Measurements from ENCODE around the gene MOCS1.

MOCS1 gene

DNA sequence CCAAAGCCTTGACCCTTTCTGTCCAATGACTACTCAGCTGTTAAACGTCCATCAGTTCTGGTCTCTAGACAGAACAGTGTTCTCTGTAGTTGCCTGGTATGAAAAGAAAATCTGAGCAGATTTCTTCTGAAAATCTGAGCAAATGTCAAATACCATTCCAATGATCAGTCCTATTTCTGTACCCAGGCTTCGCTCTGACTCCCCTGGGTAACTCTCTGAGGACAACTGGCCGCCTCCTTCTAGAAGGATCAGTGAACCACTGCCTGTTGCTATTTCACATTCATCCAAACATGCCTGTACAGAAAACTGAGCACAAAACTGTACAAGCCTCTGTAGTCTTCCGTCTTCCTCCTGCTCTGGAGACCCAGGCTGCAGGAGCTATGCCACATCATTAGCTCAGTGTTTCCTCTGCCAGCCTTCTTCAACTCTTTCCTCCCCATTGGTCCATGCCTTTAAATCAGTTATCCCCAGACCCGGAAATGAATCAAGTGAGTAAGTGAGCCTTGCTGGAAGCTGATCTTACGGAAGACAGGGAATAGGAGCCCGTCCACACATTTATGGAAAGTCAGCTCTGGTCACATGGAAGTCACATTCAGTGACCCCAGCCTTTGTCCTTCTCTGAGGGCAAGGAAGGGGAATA lies 78.8 kb downstream of the MOCS1 start:
- peaks cover 3% of the 10 kb centered on the region for H3K27me3 ChIP-seq
- no peaks in the 10 kb centered on the region for H3K36me3 ChIP-seq
- DNase-seq, result no peak
- no peaks in the 10 kb centered on the region for H3K4me1 ChIP-seq
- H3K9me3 ChIP-seq, result no peaks in the 10 kb centered on the region
- no peak overlapping the region for H3K4me3 ChIP-seq (ENCODE audit: low read depth, low read length)
- no peak for TF ChIP-seq CTCF (IDR thresholded peaks at IDR 0.05; ENCODE audit: low read depth, low read length)

Measured in BE2C (cell line).